HAP-1 (cell line): ENCODE data around the gene HILPDA.
"Not testable (repeated sequence)": the region's sequence is repeated elsewhere in the genome, so short reads cannot be mapped to it uniquely, and the experiment has no call there.

Experiments used
- DNase-seq, 2 experiments: peaks; one replicate each; pipeline ENCODE4 v3.0.0-alpha.2; 2016 to 2020; ENCODE audit warnings: low spot score in 2 of 2
- H3K27me3 ChIP-seq: fragments of 250-450 bp; sonication (Bioruptor Pico); 2 replicates; pipeline ENCODE4 v1.5.1; 2020; ENCODE audit warnings: low read depth, mild to moderate bottlenecking, moderate library complexity
- H3K36me3 ChIP-seq: fragments of 250-450 bp; sonication (Bioruptor Pico); replicated peaks from 2 replicates; pipeline ENCODE4 v1.5.1; 2020; ENCODE audit warnings: mild to moderate bottlenecking
- H3K4me1 ChIP-seq: fragments of 250-450 bp; sonication (Bioruptor Pico); 2 replicates; pipeline ENCODE4 v1.5.1; 2020; ENCODE audit warnings: mild to moderate bottlenecking
- H3K4me3 ChIP-seq: fragments of 250-450 bp; sonication (Bioruptor Pico); 2 replicates; pipeline ENCODE4 v1.5.1; 2020; ENCODE audit warnings: mild to moderate bottlenecking, moderate library complexity
- H3K9me3 ChIP-seq: fragments of 250-450 bp; sonication (Bioruptor Pico); 2 replicates; pipeline ENCODE4 v1.5.1; 2020; ENCODE audit warnings: mild to moderate bottlenecking, moderate library complexity
- in situ Hi-C: fragments of 300-500 bp; cut with MboI; formaldehyde crosslinking; loops from 3 replicates; pipeline ENCODE4 v1.14.3; 2020; ENCODE audit warnings: low sequenced_read_pairs, inconsistent platforms, mixed read lengths

HILPDA gene

DNA sequence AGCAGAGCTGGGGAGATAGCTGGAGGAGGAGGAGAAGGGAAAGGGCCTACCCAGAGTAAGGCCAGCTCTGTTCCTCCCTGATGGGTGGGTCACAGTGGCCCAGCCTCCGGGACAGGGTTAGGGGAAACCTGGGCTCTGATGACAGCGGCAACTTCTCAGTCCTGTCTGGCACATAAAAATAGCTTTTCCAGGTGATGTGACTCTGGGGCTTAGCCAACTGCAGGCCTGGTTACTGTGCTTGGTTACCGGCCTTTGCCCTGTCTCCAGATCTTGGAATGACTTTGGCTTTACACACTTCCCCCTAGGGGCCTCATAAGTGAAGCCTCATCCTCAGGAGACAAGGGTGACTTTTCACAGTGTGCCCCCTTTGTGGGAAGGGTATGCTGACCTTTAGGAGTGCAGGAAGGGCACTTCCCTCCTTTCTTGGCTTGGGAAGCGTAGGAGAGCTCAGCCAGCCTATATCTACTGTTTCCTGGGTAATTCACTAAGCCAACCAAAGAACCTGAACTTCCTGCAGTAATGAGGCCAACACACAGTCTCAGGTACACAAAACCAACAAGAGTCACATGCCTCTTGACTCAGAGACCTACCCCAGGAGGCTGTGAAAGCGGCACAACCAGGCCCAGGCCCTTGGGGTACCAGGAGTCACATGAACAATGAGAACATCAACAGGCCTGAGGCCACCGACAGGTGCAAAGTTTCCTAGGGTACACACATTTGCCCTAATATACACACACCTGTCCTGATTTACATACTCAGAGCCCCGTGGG is 11.7 kb upstream of the HILPDA start:
- in situ Hi-C loops, result no loop called here
- Histone ChIP-seq H3K4me3 (no peak overlapping the region), H3K4me1 (no peaks in the 10 kb centered on the region), H3K36me3 (no peaks in the 10 kb centered on the region), H3K9me3 (no peaks in the 10 kb centered on the region), H3K27me3 (no peaks in the 10 kb centered on the region)
- no peak for DNase-seq

DNA sequence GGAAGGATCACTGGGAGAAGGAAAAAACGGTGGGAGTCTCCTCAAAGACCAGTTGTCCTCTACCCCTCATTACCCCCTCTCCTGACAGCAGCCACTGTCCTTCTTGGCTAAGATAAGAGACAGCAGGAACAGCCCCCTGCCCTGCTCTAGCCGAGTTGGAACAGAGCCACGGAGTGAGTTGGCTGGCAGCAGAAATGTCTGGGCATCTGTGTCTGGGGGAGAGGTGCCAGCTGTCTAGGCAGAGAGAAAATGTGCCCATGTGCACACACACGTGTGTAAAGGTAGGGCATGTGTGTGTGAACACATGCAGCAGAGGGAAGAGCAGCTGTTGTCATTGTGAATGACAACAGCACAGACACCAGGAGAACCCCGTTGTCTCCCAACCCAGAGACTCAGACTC is 9.4 kb upstream of the HILPDA start:
- Histone ChIP-seq H3K36me3 (no peaks in the 10 kb centered on the region), H3K9me3 (no peaks in the 10 kb centered on the region), H3K4me1 (no peaks in the 10 kb centered on the region; the same call in 1 of the 2 replicates), H3K4me3 (no peak overlapping the region), H3K27me3 (no peaks in the 10 kb centered on the region)
- in situ Hi-C loops, result no loop called here
- DNase-seq, result no peak

DNA sequence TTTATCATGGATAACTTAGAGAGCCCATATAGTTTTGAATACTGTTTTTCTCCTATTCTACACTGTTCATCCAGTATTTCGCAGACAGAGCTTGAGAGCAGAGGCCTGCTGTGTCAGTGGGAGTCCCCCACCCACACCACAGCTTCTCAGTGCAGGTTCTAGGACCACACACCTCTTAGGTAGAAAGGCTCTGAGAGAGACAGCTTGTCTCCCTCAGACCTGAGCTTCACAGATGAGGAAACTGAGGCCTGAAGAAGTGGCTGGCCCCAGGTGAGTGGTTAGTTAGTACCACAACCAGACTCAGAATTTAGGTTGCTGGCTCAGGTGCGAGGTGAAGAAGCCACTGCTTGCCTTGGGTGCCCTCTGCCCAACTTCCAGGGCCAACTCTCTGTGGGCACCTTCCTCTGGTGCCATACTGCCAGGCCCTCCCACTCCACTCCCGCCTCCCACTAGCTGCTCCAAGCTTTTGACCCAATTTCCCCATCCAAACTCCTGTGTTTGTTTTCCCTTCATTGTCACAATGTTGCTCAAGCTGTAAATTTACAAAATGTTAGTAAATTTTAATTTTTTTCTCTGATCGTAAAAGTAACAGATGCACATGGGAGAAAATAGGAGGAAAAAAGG is 7.6 kb upstream of the HILPDA start:
- Histone ChIP-seq H3K36me3 (no peaks in the 10 kb centered on the region), H3K27me3 (peaks cover 5% of the 10 kb centered on the region; the same call in 1 of the 2 replicates), H3K4me3 (no peak overlapping the region), H3K4me1 (no peaks in the 10 kb centered on the region; the same call in 1 of the 2 replicates), H3K9me3 (no peaks in the 10 kb centered on the region)
- no peak for DNase-seq
- in situ Hi-C loops, result no loop called here

DNA sequence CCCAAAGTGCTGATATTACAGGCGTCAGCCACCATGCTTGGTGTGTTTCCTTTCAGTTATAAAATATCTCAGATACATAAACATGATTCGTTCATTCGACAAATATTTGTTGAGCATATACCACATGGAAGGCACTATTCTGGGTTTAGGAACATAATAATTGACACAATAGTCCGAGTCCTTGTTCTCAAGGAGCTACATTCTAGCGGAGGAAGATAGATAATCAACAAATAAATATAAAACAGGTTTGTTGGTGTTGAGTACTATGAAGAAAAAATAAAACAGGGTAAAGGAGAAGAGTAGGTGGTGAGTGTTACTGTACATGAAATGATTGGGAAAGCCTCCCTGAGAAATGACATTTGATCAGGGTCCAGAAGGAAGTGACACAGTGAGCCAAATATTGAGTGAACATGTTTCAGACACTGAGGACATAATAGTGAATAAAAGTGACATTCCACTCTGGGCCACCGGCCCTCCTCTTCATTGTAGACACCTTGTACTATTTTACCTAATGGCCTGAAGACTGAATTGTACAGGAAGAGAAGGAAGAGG is 6.9 kb upstream of the HILPDA start:
- in situ Hi-C loops, result no loop called here
- Histone ChIP-seq H3K9me3 (no peaks in the 10 kb centered on the region), H3K36me3 (no peaks in the 10 kb centered on the region), H3K27me3 (peaks cover 5% of the 10 kb centered on the region; the same call in 1 of the 2 replicates), H3K4me3 (no peak overlapping the region), H3K4me1 (no peaks in the 10 kb centered on the region; the same call in 1 of the 2 replicates)
- no peak for DNase-seq

DNA sequence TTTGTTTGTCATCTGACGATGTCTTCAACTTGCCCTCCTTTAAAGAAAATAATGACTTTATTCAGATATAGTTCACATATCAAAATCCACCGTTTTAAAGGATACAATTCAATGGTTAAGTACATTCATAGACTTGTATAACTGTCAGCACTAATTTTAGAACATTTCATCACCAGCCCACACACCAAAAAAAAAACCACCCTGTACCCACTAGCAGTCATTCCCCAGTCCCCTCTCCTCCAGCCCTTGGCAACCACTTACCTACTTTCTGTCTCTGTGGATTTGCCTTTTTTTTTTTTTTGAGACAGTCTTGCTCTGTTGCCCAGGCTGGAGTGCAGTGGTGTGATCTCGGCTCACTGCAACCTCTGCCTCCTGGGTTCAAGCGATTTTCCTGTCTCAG is 5.3 kb upstream of the HILPDA start:
- no peaks in the 10 kb centered on the region for H3K9me3 ChIP-seq
- no peaks in the 10 kb centered on the region for H3K36me3 ChIP-seq
- H3K4me3 ChIP-seq, result no peak overlapping the region
- in situ Hi-C loops, result no loop called here
- no peak for DNase-seq
- H3K4me1 ChIP-seq, result peaks cover 7% of the 10 kb centered on the region
- peaks cover 5% of the 10 kb centered on the region; the same call in 1 of the 2 replicates for H3K27me3 ChIP-seq

DNA sequence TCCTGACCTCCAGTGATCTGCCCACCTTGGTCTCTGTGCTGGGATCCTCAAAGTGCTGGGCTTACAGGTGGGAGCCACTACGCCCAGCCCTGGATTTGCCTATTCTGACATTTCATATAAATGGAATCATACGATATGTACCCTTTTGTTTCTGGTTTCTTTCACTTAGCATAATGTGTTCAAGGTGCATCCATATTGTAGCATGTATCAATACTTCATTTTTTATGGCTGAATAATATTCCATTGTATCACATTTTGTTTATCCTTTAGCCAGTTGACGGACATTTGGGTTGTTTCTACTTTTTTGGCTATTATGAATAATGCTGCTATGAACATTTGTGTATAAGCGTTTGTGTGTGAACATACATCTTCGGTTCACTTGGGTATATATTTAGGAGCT is 4.8 kb upstream of the HILPDA start:
- Histone ChIP-seq H3K9me3 (no peaks in the 10 kb centered on the region), H3K4me1 (peaks cover 7% of the 10 kb centered on the region), H3K4me3 (no peak overlapping the region), H3K27me3 (peaks cover 5% of the 10 kb centered on the region; the same call in 1 of the 2 replicates), H3K36me3 (no peaks in the 10 kb centered on the region)
- in situ Hi-C loops, result no loop called here
- DNase-seq, result no peak

DNA sequence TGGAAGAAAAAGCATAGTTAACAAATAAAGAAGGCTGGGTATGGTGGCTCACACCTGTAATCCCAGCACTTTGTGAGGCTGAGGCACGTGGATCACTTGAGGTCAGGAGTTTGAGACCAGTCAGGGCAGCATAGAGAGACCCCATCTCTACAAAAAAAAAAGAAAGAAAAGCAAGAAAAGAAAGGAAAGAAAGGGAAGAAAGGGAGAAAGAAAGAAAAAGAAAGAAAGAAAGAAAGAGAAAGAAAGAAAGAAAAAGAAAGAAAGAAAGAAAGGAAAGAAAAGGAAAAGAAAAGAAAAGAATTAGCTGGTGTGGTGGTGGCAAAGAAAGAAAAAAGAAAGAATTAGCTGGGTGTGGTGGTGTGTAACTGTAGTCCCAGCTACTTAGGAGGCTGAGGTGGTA is 3.1 kb upstream of the HILPDA start:
- Histone ChIP-seq H3K36me3 (peaks cover 4% of the 10 kb centered on the region), H3K27me3 (peaks cover 5% of the 10 kb centered on the region; the same call in 1 of the 2 replicates), H3K4me1 (peaks cover 12% of the 10 kb centered on the region), H3K9me3 (no peaks in the 10 kb centered on the region), H3K4me3 (no peak overlapping the region)
- in situ Hi-C loops, result no loop called here
- DNase-seq, result no peak

DNA sequence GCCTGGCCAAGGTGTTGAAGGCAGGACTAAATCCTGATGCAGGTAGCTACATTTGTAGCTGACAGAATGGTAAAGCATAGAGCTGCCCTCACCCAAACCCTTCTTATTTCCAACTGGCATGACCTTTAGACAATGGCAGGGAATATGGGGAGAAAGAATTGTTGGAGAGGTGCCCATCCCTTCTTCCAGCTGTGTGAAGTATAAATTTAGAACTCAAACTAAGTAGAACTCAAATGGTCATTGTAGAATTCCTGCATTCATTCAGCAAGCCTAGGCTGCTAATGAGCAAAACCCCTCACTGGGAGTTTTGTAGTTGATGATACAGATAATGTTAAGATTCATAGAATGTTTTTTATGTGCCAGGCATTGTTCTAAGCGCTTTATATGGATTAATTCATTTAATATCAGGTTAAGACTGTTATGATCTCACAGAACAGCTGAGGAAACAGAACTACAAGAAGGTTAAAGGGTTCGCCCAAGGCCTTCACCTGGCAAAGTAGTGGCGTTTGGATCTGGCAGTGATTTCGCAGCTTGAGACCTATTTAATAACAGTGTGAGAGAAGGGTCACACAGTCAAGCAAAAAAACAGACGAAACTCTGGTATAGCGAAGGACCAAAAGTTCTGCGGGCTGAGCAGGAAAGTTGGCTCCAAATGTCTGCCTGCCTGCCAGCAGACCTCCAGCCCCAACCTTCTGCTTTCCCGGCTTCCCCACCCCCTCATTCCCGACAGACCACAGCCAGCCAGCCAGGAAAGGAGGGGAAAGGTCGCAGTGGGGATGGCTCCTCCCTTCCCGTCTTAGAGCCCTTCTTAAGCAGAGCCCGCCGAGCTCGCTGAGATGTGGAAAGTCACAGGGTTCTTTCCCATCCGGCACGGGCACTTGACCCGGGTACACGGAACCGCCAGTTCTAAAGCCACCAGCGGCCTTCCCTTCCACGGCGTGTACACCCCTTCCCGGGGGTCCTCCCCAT is 1.6 kb upstream of the HILPDA start:
- no peak overlapping the region for H3K4me3 ChIP-seq
- H3K27me3 ChIP-seq, result peaks cover 5% of the 10 kb centered on the region; the same call in 1 of the 2 replicates
- peaks cover 11% of the 10 kb centered on the region for H3K36me3 ChIP-seq
- H3K9me3 ChIP-seq, result no peaks in the 10 kb centered on the region
- H3K4me1 ChIP-seq, result peaks cover 12% of the 10 kb centered on the region
- DNase-seq, result peak in 1 of 2 experiments; percentile 36
- in situ Hi-C loops, result no loop called here

DNA sequence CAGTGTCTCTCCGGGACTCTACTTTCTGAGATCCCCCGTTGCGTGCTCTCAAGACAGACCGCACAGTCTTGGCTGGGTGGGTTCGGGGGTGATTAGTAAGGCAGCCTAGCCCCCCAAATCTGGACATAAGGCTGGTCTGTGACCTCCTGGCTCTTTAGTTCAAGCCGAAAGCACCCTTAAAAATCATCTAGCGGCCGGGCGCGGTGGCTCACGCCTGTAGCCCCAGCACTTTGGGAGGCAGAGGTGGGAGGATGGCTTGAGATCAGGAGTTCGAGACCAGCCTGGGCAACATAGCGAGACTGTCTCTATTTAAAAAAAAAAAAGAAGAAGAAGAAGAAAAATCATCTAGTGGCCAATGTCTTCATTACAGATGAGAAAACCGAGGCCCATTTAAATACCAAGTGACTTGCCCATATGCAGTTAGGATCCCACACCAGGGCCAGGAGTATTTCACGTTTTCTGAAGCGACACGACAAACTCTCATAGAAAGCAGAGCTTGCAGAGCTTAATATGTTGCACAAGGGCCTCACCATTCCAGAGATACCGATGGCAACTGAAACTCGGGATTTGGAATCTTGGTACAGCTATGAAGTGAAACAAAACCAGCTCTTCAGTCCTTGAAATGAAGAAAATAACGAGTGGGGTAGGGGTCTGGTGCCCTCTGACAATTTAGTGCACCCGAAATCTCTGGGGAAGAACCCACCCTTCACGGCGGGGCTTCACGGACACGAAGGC is 703 bp upstream of the HILPDA start:
- H3K27me3 ChIP-seq, result peaks cover 5% of the 10 kb centered on the region; the same call in 1 of the 2 replicates
- peak overlapping the region; percentile 85 for H3K4me3 ChIP-seq
- peaks cover 12% of the 10 kb centered on the region for H3K4me1 ChIP-seq
- DNase-seq, result no peak
- in situ Hi-C loops, result no loop called here
- no peaks in the 10 kb centered on the region for H3K9me3 ChIP-seq
- peaks cover 11% of the 10 kb centered on the region for H3K36me3 ChIP-seq

DNA sequence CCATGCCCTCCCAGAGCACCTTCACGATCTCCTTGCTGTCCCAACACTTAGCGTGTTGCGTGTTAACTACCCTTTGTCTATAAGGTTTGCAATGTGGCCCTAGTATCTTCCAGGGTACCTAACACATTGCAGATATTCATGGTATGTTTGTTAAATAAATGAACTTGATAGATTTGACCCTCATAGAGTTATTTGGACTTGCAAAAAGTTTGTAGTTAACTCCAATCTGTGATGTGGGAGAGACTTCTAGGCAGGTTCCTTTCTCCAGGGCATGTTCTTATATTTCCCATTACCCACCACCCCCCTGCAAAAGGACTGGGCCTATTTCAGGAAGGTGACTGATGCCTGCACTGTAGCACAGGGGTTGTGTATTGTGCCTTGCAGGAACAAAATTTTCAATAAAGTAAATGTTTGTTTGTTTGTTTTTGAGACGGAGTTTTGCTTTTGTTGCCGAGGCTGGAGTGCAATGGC is 612 bp downstream of the HILPDA start:
- H3K36me3 ChIP-seq, result peaks cover 11% of the 10 kb centered on the region
- peaks cover 12% of the 10 kb centered on the region for H3K4me1 ChIP-seq
- no peak for DNase-seq
- peaks cover 5% of the 10 kb centered on the region; the same call in 1 of the 2 replicates for H3K27me3 ChIP-seq
- in situ Hi-C loops, result no loop called here
- peak overlapping the region; percentile 85 for H3K4me3 ChIP-seq
- H3K9me3 ChIP-seq, result no peaks in the 10 kb centered on the region

DNA sequence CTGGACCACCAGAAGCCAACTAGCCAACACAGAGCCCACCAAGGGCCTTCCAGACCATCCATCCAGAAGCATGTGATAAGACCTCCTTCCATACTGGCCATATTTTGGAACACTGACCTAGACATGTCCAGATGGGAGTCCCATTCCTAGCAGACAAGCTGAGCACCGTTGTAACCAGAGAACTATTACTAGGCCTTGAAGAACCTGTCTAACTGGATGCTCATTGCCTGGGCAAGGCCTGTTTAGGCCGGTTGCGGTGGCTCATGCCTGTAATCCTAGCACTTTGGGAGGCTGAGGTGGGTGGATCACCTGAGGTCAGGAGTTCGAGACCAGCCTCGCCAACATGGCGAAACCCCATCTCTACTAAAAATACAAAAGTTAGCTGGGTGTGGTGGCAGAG is 1.7 kb downstream of the HILPDA start:
- DNase-seq, in situ Hi-C loops, H3K27me3 ChIP-seq, H3K9me3 ChIP-seq: not testable (repeated sequence)
- Histone ChIP-seq H3K36me3 (peaks cover 11% of the 10 kb centered on the region), H3K4me3 (peak overlapping the region; percentile 85), H3K4me1 (peaks cover 15% of the 10 kb centered on the region)

DNA sequence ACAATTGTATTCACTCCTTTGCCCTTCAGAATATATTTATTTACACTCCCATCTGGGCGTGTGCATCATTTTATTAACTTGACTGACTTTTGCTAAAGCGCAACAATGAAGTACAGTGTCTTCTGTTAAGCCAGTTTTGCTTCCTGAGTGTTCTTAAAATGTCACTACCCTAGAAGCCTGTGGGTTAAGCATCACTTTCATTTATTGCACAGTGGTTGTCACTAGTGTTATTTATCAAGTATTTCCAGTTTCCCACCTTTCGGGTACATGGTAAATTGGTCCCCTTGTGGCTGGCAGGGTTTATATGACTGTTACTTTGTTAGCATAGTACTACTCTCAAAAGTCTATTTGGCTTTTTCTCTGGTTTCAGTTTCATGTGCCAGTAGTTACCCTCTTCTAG is 3.3 kb downstream of the HILPDA start:
- Histone ChIP-seq H3K27me3 (no peaks in the 10 kb centered on the region), H3K9me3 (no peaks in the 10 kb centered on the region), H3K36me3 (peaks cover 11% of the 10 kb centered on the region), H3K4me1 (peaks cover 15% of the 10 kb centered on the region), H3K4me3 (no peak overlapping the region)
- in situ Hi-C loops, result no loop called here
- no peak for DNase-seq
